SK-N-SH treated with all-trans-retinoic acid at 6 μM for 48 hours (cell line): ENCODE data around the gene PNMA3.
"Not testable (repeated sequence)": the region's sequence is repeated elsewhere in the genome, so short reads cannot be mapped to it uniquely, and the experiment has no call there.

Experiments used
- ATAC-seq: fragments of 200-7000 bp; cut with Tn5 transposase; 3 replicates; pipeline ENCODE4 v1.9.1; 2020; ENCODE audit warnings: mild to moderate bottlenecking, moderate library complexity
- CSDC2 ChIP-seq: fragments of 250-450 bp; sonication (Bioruptor Pico); IDR thresholded peaks from 2 replicates; pipeline ENCODE4 v1.5.0; 2020; ENCODE audit warnings: mild to moderate bottlenecking, moderate library complexity
- GLIS3 ChIP-seq: fragments of 250-450 bp; sonication (Bioruptor Pico); IDR thresholded peaks from 2 replicates; pipeline ENCODE4 v1.5.0; 2020; ENCODE audit warnings: mild to moderate bottlenecking, moderate library complexity
- TCF4 ChIP-seq: fragments of 250-450 bp; sonication (Bioruptor Pico); IDR thresholded peaks from 2 replicates; pipeline ENCODE4 v1.8.0; 2021; ENCODE audit warnings: mild to moderate bottlenecking, moderate library complexity, borderline replicate concordance

PNMA3 gene

GRCh38 chrX:153102418-153102817 is 46.1 kb downstream of the PNMA3 start:
- TF ChIP-seq GLIS3 (CRISPR knock-in tag) (no peak), TCF4 (CRISPR knock-in tag) (no peak), CSDC2 (CRISPR knock-in tag) (no peak)
- TF ChIP-seq, all 23 proteins: peak for 0
- no peak for ATAC-seq

- ATAC-seq: not testable (repeated sequence)
Observed at GRCh38 chrX:153104959-153105358, 48.7 kb downstream of the PNMA3 start.

GRCh38 chrX:153106092-153106801 is 50.0 kb downstream of the PNMA3 start:
- not testable (repeated sequence) for ATAC-seq
